T1000 (cell line): ENCODE data around the gene APLN.

ENCODE experiments used
- DNase-seq: peaks from one replicate; lab custom pipeline; 2025; ENCODE audit warnings: mixed read lengths; lab: John Stamatoyannopoulos, UW

APLN gene

DNA sequence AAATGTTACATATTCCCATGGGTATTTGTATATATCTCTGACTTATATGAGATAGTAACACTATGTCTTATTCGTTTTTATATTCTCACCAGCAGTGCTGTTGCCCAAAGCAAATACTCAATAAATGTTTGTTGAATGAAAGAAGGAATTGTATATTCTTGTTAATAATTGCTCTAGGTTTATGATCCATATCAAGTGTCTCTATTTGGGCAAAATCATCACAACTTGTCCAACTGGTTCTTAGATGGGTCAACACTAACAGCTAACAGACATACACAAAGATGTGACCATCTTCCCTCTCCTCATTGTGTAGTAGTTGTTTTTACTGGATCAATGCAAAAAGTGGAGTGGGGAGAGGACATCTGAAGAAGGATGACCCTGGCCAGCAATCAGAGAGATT, 6.6 kb upstream of the APLN start:
- no peak for DNase-seq

DNA sequence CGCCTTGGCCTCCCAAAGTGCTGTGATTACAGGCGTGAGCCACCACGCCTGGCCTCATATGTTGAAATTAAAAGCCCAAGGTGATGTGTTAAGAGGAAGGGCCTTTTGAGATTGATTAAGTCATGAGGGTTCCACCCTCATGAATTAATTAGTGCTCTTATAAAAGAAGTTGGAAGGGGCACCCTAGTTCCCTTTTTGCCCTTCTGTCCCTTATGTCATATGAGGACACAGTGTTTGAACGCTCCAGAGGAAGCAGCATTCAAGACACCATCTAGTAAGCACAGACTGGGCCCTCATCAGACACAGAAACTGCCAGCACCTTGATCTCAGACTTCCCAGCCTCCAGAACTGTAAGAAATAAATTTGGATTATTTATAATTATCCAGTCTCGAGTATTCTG, 5.1 kb upstream of the APLN start:
- DNase-seq: no peak

GRCh38 chrX:129659141-129659540, 4.4 kb upstream of the APLN start:
- DNase-seq: no peak

GRCh38 chrX:129658429-129658828, 3.7 kb upstream of the APLN start:
- DNase-seq: no peak

DNA sequence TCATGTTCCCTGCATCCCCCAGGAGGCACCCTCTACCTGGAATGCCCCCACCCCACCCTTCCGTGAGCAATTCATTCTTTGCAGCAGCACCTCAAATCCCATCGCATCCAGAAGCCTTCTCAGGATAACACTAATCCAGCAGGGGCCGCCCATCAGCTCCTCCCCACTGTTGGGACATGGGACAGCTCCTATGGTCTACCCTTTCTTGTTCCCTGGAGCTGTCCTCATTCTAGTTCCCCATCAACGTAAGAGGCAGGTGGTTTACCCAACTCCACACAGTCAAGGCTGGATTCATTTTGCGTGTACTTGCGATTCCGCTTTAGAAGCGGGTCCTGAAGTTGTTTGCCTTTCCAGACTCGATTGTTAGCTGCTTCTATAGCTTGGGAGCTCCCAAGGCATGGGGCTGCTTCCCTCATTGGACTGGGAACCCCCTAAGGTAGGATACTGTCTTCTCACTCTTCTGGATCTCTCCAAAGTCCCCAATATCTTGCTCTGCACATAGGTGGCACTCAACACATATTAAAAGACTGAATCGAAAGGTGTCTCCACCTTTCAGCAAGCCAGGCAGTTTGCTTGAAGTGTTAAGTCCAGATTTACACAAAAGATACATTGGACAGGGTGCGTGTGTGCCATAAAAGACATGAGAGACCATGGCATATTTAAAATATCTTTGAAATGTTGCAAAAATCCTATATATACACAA, 942 bp upstream of the APLN start:
- no peak for DNase-seq

DNA sequence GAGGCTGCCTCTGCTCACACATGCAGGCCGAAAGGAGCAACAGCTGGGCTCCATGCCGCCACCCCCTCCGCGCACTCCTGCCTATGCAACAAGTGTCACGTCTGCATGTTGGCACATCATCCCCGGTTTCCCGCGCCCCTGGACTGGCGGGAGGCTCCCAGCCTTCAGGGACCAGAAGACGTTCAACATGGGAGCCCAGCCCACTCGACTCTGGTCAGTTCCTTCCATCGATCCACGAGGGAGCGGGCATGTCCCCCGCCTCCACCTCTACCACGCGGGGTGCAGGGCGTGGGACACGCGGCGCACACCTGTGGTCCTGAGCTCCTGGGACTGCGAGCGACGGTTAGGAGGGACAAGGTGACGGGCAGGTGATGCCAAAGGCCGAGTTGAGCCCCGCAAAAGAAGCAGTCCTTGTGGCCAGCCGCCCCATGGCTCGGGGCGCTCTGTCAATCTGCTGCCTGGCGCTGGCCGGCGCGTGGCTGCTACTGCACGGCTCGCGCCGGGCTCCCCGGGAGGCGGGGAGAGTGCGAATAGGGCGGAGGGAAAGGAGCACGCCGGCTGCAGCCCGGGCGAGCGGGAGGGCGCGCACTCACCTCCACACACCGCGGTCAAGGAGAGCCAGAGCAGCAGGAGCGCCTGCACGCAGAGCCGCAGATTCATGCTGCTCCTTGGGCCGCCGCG, 645 bp downstream of the APLN start:
- no peak for DNase-seq

DNA sequence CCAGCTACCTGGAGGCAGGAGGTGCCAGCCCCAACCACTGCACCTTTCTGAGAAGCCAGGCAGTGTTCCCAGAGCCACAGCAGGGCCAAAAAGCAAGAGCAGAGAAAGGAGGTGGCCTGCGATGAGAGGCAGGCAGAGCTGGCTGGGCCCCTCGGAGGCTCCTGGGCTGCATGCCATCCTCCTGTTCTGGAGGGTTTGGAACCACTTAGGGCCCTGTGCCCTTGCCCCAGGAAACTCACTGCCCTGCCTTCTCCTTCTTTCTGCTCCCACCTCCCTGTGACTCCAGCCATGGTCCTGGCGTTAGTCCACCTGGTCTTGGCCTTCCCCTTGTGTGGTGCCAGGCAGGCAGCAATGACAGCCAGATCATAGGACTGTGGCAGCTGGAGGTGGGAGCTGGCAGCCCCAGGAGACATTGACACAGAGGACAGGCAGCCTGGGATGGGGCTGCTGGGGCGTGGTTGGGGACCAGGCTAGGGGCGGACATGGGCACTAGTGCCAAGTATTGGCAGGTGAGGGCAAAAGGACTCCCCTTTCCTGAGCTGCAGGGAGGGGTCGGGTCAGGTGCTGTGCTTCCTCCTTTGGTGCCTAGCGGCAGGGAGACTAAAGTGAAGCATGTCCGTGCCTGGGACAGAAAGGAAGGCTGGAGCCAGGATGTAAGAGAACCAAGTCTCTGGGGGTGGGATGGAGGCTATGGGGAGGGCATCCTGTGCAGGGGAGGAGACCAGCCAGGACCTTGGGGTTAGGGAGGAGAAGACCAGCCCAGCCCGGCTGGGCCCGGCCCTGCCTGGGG, 1.4 kb downstream of the APLN start:
- no peak for DNase-seq

GRCh38 chrX:129652565-129653169, 2.1 kb downstream of the APLN start:
- DNase-seq: no peak

GRCh38 chrX:129651756-129652564, 2.8 kb downstream of the APLN start:
- DNase-seq: no peak

GRCh38 chrX:129650821-129651510, 3.8 kb downstream of the APLN start:
- DNase-seq: no peak

DNA sequence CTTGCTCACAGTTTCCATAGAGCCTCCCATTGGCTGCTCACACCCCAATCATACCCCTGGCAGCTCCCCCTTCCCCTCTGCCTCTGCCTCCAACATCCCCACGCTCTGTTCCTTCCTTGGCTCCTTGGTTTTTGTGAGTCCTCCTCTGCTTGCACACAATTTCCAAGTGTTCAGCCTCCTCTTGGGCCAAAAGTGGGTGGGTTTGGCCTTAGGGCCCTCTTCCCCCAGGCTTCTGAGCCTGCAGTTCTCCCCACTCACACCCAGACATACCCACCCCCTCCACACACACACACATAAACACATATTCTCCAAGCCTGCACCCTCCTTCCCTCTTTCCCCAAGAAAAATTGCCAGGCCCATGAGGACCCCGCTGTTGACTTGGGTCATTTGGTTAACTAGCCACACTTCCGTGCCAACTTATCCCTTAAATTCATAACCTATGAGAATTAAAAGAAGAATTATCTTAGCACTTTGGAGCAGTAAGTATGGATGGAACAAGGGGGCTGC, 4.5 kb downstream of the APLN start:
- no peak for DNase-seq

- DNase-seq: no peak
These were observed 5.2 kb downstream of the APLN start for GRCh38 chrX:129649268-129650182.

DNA sequence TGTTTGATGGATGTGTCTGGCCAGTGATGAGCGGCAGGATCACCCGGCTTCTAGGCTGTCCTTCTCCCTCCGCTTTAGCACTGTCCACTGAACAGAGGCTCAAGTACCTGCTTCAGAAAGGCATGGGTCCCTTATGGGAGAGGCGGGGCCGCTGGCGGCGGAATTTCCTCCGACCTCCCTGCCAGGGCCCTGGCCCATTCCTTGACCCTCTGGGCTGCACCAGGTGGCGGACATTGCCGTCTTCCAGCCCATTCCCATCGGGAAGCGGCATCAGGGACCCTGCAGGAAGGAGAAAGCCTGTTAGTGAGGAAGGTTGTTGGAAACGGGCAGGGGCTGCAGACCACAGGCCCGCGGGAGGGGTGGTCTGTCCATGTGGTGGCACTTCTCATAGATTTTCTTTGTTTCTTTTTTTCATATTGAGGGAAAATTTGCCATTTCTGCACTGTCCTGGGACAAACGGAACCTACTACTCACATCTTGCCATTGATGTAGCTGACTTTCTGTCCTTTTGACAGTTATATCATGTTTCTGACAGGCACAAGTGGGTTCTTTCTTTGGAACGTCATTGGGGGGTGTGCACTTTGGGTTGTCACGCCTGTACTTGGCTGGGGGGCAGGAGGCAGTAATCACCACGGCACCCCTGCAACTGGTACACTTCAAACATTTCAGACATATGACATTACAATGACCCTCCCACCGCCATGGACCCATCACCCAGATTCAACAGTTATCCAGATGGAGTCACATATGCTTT, 6.1 kb downstream of the APLN start:
- DNase-seq: no peak

DNA sequence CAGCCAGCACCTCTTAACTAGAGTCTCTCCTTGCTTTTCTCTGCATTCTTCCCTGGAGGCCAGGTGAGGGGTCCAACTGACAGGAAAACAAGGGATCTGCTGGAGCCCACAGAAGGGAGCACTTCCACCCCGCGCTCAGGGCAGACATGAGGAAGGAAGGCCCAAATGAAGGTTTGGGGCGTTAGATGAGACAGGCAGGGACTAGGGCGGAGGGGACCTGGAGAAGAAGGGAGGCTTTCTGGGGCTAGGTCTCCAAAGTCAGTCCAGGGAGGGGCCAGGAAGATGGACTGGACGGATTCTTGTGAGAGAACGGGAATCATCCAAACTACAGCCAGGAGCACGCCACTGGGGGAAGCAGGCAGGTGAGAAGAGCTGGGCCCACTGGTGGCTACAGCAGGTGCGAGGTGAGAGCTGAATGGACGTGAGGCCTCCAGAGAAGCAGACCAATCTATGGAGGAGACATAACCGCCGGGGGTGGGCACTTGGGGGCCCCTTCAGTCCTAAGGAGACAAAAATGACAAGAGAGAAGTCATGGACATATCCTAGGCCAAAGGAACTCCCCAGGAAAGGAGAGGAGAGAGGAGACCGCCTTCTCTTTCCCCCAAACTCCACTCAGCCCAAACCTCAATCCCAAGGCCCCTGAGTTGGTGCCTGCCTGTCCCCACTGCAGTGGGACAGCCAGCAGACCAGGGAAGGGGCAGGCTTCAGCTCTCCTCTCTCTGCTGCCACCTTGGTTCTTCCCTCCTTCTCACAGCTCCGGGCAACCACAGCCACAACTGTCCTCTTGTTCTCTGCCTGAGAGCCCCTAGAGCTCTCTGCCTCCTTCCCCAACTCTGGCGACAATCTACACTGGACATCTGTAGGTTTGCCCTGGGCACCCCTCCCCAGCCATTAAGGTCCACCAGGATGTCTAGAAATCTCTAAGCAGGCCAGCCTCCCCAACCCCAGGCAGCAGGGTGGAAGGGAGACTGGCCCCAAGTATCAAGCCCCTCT, 7.0 kb downstream of the APLN start:
- no peak for DNase-seq

GRCh38 chrX:129646566-129647417, 8.0 kb downstream of the APLN start:
- no peak for DNase-seq

DNA sequence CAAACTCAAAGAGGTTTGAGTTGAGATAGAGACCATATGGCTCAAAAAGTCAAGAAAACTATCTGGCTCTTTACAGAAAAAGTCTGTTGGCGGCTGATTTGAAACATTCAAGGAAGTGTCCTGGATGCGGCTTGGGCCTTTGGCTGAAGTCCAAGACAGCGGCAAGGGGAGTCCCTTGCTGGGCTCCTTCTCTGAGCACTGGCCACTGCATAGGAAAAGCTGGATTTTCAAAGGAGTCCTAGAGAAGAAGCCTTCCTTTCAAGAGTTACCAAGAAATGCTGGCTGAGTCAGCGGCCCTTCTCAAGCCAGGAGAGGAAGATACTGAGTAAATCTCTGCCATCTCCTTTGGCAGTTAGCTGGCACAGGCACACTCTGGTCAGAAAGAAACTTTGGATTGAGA, 12.1 kb downstream of the APLN start:
- DNase-seq: no peak

GRCh38 chrX:129641941-129642340, 12.8 kb downstream of the APLN start:
- no peak for DNase-seq
